ENCODE measurements around the gene BBS9. TPM values are rescaled to one million over a fixed set of nuclear protein-coding genes. Genes with fewer than 3 reads are reported as not detected.

BBS9 gene
- total RNA-seq, 1 donor from 2014 or later = 4.2 TPM

DNA sequence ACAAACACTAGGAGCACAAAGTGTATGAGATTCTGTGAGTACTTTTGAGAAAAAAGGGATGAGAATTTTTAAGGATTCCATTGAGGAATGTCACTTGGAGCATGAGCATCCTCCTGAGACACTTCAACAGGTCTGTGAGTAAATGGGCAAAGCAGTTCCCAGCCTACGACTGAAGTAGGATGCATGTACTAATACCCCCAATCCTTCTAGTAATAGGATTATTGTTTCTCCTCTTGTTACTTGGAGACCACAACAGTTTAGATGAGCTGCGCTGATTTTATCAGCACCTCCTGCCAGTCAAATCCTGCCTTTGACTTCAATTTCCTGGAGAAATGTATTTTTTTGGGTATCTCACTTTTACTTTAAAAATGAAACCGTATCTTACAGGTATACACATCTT, 820 bp downstream of the BBS9 start:
- no peak for DNase-seq (ENCODE audit: low read depth)
- no peaks in the 10 kb centered on the region for H3K27me3 ChIP-seq (ENCODE audit: control insufficient read depth, insufficient read depth, low read length)
- no peak overlapping the region for H3K4me3 ChIP-seq (ENCODE audit: low read depth, low read length)
- TF ChIP-seq CTCF (IDR thresholded peaks at IDR 0.05; ENCODE audit: insufficient read depth, low read length, severe bottlenecking) = no peak
- H3K36me3 ChIP-seq (ENCODE audit: control insufficient read depth, insufficient read depth, low read length) = no peaks in the 10 kb centered on the region
- FAIRE-seq = no peak

DNA sequence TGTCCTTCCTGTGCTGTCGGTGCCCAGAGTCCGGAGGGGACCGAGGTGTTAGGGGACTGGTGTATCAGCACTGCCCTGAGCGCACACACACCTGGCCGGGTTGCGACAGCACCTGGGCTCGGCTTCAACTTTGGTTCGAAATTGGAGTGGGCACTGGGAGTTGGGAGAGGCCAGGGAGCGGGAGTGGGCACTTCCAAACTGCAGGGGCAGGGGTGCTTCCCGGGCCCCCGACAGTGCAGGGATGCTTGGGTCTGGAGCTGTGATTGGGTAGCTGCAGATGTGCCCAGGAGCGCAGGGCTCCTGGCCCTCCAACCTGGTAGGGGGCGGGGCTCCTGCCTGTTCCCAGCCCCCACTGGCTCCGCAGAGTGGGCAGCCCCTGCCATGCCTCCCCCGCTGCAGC, 7.7 kb downstream of the BBS9 start:
- H3K4me3 ChIP-seq (ENCODE audit: low read depth, low read length) = no peak overlapping the region
- TF ChIP-seq CTCF (IDR thresholded peaks at IDR 0.05; ENCODE audit: insufficient read depth, low read length, severe bottlenecking) = no peak

DNA sequence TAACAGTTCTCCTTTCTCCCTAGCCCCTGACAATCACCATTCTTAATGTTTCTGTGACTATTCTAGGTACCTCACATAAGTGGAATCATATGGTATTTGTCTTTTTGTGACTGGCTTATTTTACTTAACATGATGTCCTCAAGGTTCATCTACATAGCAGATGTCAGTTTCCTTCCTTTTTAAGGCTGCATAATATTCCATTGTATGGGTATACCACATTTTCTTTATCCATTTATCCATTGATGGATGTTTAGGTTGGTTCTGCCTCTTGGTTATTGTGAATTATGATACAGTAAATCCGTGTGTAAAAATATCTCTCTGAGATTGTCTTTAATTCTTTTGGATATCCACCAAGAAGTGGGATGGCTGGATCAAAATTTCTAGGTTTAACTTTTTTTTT, 13.2 kb downstream of the BBS9 start:
- H3K36me3 ChIP-seq (ENCODE audit: control insufficient read depth, insufficient read depth, low read length) = no peaks in the 10 kb centered on the region
- FAIRE-seq (no peak), DNase-seq (ENCODE audit: low read depth) (no peak)
- no peak for TF ChIP-seq CTCF (IDR thresholded peaks at IDR 0.05; ENCODE audit: insufficient read depth, low read length, severe bottlenecking)
- no peak overlapping the region for H3K4me3 ChIP-seq (ENCODE audit: low read depth, low read length)
- no peaks in the 10 kb centered on the region for H3K27me3 ChIP-seq (ENCODE audit: control insufficient read depth, insufficient read depth, low read length)

More for the DNA sequence above, 7.7 kb downstream of the BBS9 start:
- no peaks in the 10 kb centered on the region for H3K36me3 ChIP-seq (ENCODE audit: control insufficient read depth, insufficient read depth, low read length)
- no peak for DNase-seq (ENCODE audit: low read depth)
- FAIRE-seq = no peak
- no peaks in the 10 kb centered on the region for H3K27me3 ChIP-seq (ENCODE audit: control insufficient read depth, insufficient read depth, low read length)

GRCh38 chr7:33143996-33144718, 14.8 kb downstream of the BBS9 start:
- FAIRE-seq (no peak), DNase-seq (ENCODE audit: low read depth) (no peak)
- Histone ChIP-seq H3K36me3 (ENCODE audit: control insufficient read depth, insufficient read depth, low read length) (no peaks in the 10 kb centered on the region), H3K4me3 (ENCODE audit: low read depth, low read length) (no peak overlapping the region), H3K27me3 (ENCODE audit: control insufficient read depth, insufficient read depth, low read length) (no peaks in the 10 kb centered on the region)
- no peak for TF ChIP-seq CTCF (IDR thresholded peaks at IDR 0.05; ENCODE audit: insufficient read depth, low read length, severe bottlenecking)

DNA sequence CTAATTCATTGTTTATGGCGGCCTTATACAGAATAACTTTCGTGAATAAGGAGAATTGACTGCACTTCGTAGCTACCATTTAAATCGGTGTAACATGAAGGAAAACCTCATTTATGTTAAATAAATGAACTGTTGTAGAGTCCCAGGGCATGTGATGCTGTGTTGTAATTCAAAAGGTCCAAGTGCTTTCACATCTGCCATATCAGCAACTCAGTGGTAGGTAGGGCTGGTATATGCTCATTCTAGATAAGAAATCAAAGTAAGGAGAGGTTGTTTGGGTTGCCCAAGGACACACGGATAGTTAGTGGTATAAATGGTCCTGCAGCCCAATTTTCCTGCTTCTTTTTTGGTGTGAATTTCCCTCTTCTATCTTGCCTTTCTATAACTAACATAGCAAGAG, 15.8 kb downstream of the BBS9 start:
- Histone ChIP-seq H3K36me3 (ENCODE audit: control insufficient read depth, insufficient read depth, low read length) (no peaks in the 10 kb centered on the region), H3K4me3 (ENCODE audit: low read depth, low read length) (no peak overlapping the region), H3K27me3 (ENCODE audit: control insufficient read depth, insufficient read depth, low read length) (no peaks in the 10 kb centered on the region)
- FAIRE-seq (no peak), DNase-seq (ENCODE audit: low read depth) (no peak)
- TF ChIP-seq CTCF (IDR thresholded peaks at IDR 0.05; ENCODE audit: insufficient read depth, low read length, severe bottlenecking) = no peak

DNA sequence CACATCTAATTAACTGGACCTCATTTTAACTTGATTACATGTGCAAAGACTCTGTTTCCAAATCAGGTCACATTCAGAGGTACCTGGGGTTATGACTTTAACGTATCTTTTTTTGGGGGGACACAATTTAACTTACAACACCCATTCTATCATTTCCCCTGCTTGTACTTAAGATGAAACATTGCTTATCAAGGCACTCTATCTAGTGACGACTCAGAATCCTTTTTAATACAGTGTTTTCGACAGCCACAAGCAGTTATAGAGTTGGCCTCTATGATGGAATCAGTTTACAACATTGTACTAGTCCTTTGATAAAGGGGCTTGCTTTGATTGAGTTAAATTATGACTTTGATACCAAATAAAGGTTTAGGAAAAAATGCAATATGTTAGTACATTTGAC, 22.7 kb downstream of the BBS9 start:
- TF ChIP-seq CTCF (IDR thresholded peaks at IDR 0.05; ENCODE audit: insufficient read depth, low read length, severe bottlenecking) = no peak
- DNase-seq (ENCODE audit: low read depth) (no peak), FAIRE-seq (no peak)
- no peak overlapping the region for H3K4me3 ChIP-seq (ENCODE audit: low read depth, low read length)
- no peaks in the 10 kb centered on the region for H3K36me3 ChIP-seq (ENCODE audit: control insufficient read depth, insufficient read depth, low read length)
- no peaks in the 10 kb centered on the region for H3K27me3 ChIP-seq (ENCODE audit: control insufficient read depth, insufficient read depth, low read length)

Measured in bronchial epithelial cell (primary cell).